ENCODE data around the gene BCAS2. TPM values are rescaled to one million over a fixed set of nuclear protein-coding genes. Genes with fewer than 3 reads are reported as not detected.

BCAS2 gene
- total and polyA plus RNA-seq, 2 experiments from 2014 or later: 26.2 to 66.1 TPM

GRCh38 chr1:114536043-114536442 is 45.4 kb downstream of the BCAS2 start:
- DNase-seq (ENCODE audit: low read depth in 1 of 2, low spot score in 1 of 2): no peak
- TF ChIP-seq CTCF (IDR thresholded peaks at IDR 0.05; ENCODE audit: low read depth, low read length): no peak

GRCh38 chr1:114535401-114535800 is 46.0 kb downstream of the BCAS2 start:
- DNase-seq (ENCODE audit: low read depth in 1 of 2, low spot score in 1 of 2): no peak
- Histone ChIP-seq H3K36me3 (no peaks in the 10 kb centered on the region), H3K4me1 (ENCODE audit: low read depth) (no peaks in the 10 kb centered on the region), H3K27me3 (no peaks in the 10 kb centered on the region), H3K27ac (no peak overlapping the region), H3K9me3 (ENCODE audit: low read depth) (no peaks in the 10 kb centered on the region), H3K4me3 (no peak overlapping the region)
- TF ChIP-seq CTCF (IDR thresholded peaks at IDR 0.05; ENCODE audit: low read depth, low read length): no peak

More at GRCh38 chr1:114536043-114536442, 45.4 kb downstream of the BCAS2 start:
- Histone ChIP-seq H3K27ac (no peak overlapping the region), H3K36me3 (no peaks in the 10 kb centered on the region), H3K27me3 (no peaks in the 10 kb centered on the region), H3K4me1 (ENCODE audit: low read depth) (no peaks in the 10 kb centered on the region), H3K9me3 (ENCODE audit: low read depth) (no peaks in the 10 kb centered on the region), H3K4me3 (no peak overlapping the region)

GRCh38 chr1:114531094-114531493 is 50.3 kb downstream of the BCAS2 start:
- H3K4me3 ChIP-seq: no peak overlapping the region
- H3K27ac ChIP-seq: no peak overlapping the region
- DNase-seq (ENCODE audit: low read depth in 1 of 2, low spot score in 1 of 2): no peak
- no peaks in the 10 kb centered on the region for H3K27me3 ChIP-seq
- H3K9me3 ChIP-seq (ENCODE audit: low read depth): no peaks in the 10 kb centered on the region
- H3K36me3 ChIP-seq: no peaks in the 10 kb centered on the region
- TF ChIP-seq CTCF (IDR thresholded peaks at IDR 0.05; ENCODE audit: low read depth, low read length): no peak
- no peaks in the 10 kb centered on the region for H3K4me1 ChIP-seq (ENCODE audit: low read depth)

GRCh38 chr1:114530224-114530623 is 51.2 kb downstream of the BCAS2 start:
- DNase-seq (ENCODE audit: low read depth in 1 of 2, low spot score in 1 of 2): no peak
- Histone ChIP-seq H3K27ac (no peak overlapping the region), H3K4me1 (ENCODE audit: low read depth) (no peaks in the 10 kb centered on the region), H3K36me3 (no peaks in the 10 kb centered on the region), H3K27me3 (no peaks in the 10 kb centered on the region), H3K9me3 (ENCODE audit: low read depth) (no peaks in the 10 kb centered on the region), H3K4me3 (no peak overlapping the region)
- no peak for TF ChIP-seq CTCF (IDR thresholded peaks at IDR 0.05; ENCODE audit: low read depth, low read length)

GRCh38 chr1:114524944-114525343 is 56.5 kb downstream of the BCAS2 start:
- TF ChIP-seq CTCF (IDR thresholded peaks at IDR 0.05; ENCODE audit: low read depth, low read length): no peak
- H3K27me3 ChIP-seq: no peaks in the 10 kb centered on the region
- H3K9me3 ChIP-seq (ENCODE audit: low read depth): no peaks in the 10 kb centered on the region
- no peak for DNase-seq (ENCODE audit: low read depth in 1 of 2, low spot score in 1 of 2)
- H3K4me1 ChIP-seq (ENCODE audit: low read depth): no peaks in the 10 kb centered on the region
- no peak overlapping the region for H3K4me3 ChIP-seq
- H3K36me3 ChIP-seq: no peaks in the 10 kb centered on the region
- no peak overlapping the region for H3K27ac ChIP-seq

- no peaks in the 10 kb centered on the region for H3K27me3 ChIP-seq
- TF ChIP-seq CTCF (IDR thresholded peaks at IDR 0.05; ENCODE audit: low read depth, low read length): no peak
- DNase-seq (ENCODE audit: low read depth in 1 of 2, low spot score in 1 of 2): peak in 1 of 2 donors; percentile 45
Observed at GRCh38 chr1:114522264-114522575, 59.2 kb downstream of the BCAS2 start.

More at GRCh38 chr1:114522264-114522575, 59.2 kb downstream of the BCAS2 start:
- Histone ChIP-seq H3K9me3 (ENCODE audit: low read depth) (no peaks in the 10 kb centered on the region), H3K36me3 (no peaks in the 10 kb centered on the region), H3K4me3 (no peak overlapping the region), H3K4me1 (ENCODE audit: low read depth) (no peaks in the 10 kb centered on the region), H3K27ac (no peak overlapping the region)
